Measurements from ENCODE around the gene SORBS2. TPM values are rescaled to one million over a fixed set of nuclear protein-coding genes. Genes with fewer than 3 reads are reported as not detected.
"Not testable (repeated sequence)": the region's sequence is repeated elsewhere in the genome, so short reads cannot be mapped to it uniquely, and the experiment has no call there.

The SORBS2 gene
- 0.41 and 1.5 TPM in 2 replicates for total RNA-seq (2014; rRNA removed; shearing (Covaris generic))

GRCh38 chr4:185811509-185812364 lies at the start of gene SORBS2:
Gene SORBS2, minus strand, starts transcription at chr4:185812194. Its CDS starts 121,623 bp downstream, at chr4:185690571.
- DNase-seq (ENCODE audit: low spot score), result no peak

GRCh38 chr4:185859111-185859510 lies 47.1 kb upstream of the SORBS2 start:
- DNase-seq (ENCODE audit: low spot score), result no peak

GRCh38 chr4:185857561-185857960 lies 45.6 kb upstream of the SORBS2 start:
- DNase-seq (ENCODE audit: low spot score), result not testable (repeated sequence)

GRCh38 chr4:185853841-185854240 lies 41.8 kb upstream of the SORBS2 start:
- DNase-seq (ENCODE audit: low spot score), result no peak

- no peak for DNase-seq (ENCODE audit: low spot score)
Measured at GRCh38 chr4:185852961-185853360, 41.0 kb upstream of the SORBS2 start.

- DNase-seq (ENCODE audit: low spot score), result no peak
Measured at GRCh38 chr4:185849664-185850550, 37.9 kb upstream of the SORBS2 start.

GRCh38 chr4:185847352-185848097 lies 35.5 kb upstream of the SORBS2 start:
- peak; percentile 42 for DNase-seq (ENCODE audit: low spot score)

- DNase-seq (ENCODE audit: low spot score), result no peak
Measured at GRCh38 chr4:185846505-185847150, 34.6 kb upstream of the SORBS2 start.

- DNase-seq (ENCODE audit: low spot score), result no peak
Measured at GRCh38 chr4:185845966-185846365, 34.0 kb upstream of the SORBS2 start.

- no peak for DNase-seq (ENCODE audit: low spot score)
Measured at GRCh38 chr4:185841451-185841850, 29.5 kb upstream of the SORBS2 start.

- no peak for DNase-seq (ENCODE audit: low spot score)
Measured at GRCh38 chr4:185840953-185841352, 29.0 kb upstream of the SORBS2 start.

GRCh38 chr4:185840201-185840600 lies 28.2 kb upstream of the SORBS2 start:
- no peak for DNase-seq (ENCODE audit: low spot score)

GRCh38 chr4:185839770-185840169 lies 27.8 kb upstream of the SORBS2 start:
- DNase-seq (ENCODE audit: low spot score), result peak; percentile 10

GRCh38 chr4:185839194-185839712 lies 27.3 kb upstream of the SORBS2 start:
- DNase-seq (ENCODE audit: low spot score), result peak; percentile 85

- DNase-seq (ENCODE audit: low spot score), result no peak
Measured at GRCh38 chr4:185838514-185839193, 26.7 kb upstream of the SORBS2 start.

GRCh38 chr4:185838104-185838452 lies 26.1 kb upstream of the SORBS2 start:
- DNase-seq (ENCODE audit: low spot score), result no peak

- no peak for DNase-seq (ENCODE audit: low spot score)
Measured at GRCh38 chr4:185837415-185838103, 25.6 kb upstream of the SORBS2 start.

- no peak for DNase-seq (ENCODE audit: low spot score)
Measured at GRCh38 chr4:185836241-185837084, 24.5 kb upstream of the SORBS2 start.

- DNase-seq (ENCODE audit: low spot score), result no peak
Measured at GRCh38 chr4:185835814-185836213, 23.8 kb upstream of the SORBS2 start.
